ENCODE results near the gene LUC7L2. TPM values are rescaled to one million over a fixed set of nuclear protein-coding genes. Genes with fewer than 3 reads are reported as not detected.

Gene LUC7L2
- total and polyA plus RNA-seq, 10 of the 15 experiments (the other 5 are each of a cell fraction or from before 2014, with no cell fraction given): 31.7 to 98.7 (median 68.6) TPM

GRCh38 chr7:139430443-139430842 is 70.7 kb downstream of the LUC7L2 start:
- ATAC-seq (no peak), DNase-seq (ENCODE audit: low read depth, low spot score) (no peak), FAIRE-seq (no peak)
- Histone ChIP-seq H3K27me3 (replicated peaks in 1 of 2; ENCODE audit: control insufficient read depth in 2 of 2, insufficient read depth in 2 of 2, low read length in 1 of 2) (no peaks in the 10 kb centered on the region), H4K20me1 (ENCODE audit: control insufficient read depth, insufficient read depth) (no peaks in the 10 kb centered on the region), H3K4me1 (ENCODE audit: control insufficient read depth, insufficient read depth, low read length) (no peaks in the 10 kb centered on the region), H2AFZ (ENCODE audit: control insufficient read depth, low read depth, low read length) (no peak overlapping the region), H3K9ac (ENCODE audit: control insufficient read depth, insufficient read depth, low read length) (no peak overlapping the region), H3K79me2 (ENCODE audit: control insufficient read depth, insufficient read depth, low read length) (no peaks in the 10 kb centered on the region), H3K36me3 (ENCODE audit: control insufficient read depth in 2 of 2, insufficient read depth in 2 of 2, low read length in 1 of 2) (peaks cover 0 to 1% of the 10 kb centered on the region in 2 experiments; a peak in 3 of 4 replicates), H3K4me3 (no peak overlapping the region), H3K4me2 (ENCODE audit: control insufficient read depth, insufficient read depth) (no peak overlapping the region), H3K9me3 (replicated peaks; ENCODE audit: control insufficient read depth, insufficient read depth, low read length) (no peaks in the 10 kb centered on the region), H3K27ac (ENCODE audit: control insufficient read depth, insufficient read depth) (no peak overlapping the region)
- ChIA-PET CTCF (interaction anchor here (1.3 to 1.7 kb wide), 2 partner anchors 64 to 168 kb away, joined by 3 to 5 read pairs; no protein-coding TSS in a partner anchor), SMC1A (ENCODE audit: uncharacterized antibody, unreplicated experiment) (no interaction called here), RAD21 (ENCODE audit: unreplicated experiment) (no interaction called here), POLR2A (no interaction called here)
- intact Hi-C loops (cut with micrococcal nuclease; ENCODE audit: unreplicated experiment): loop anchor here (5.0 kb wide), 2 partner anchors 67 to 187 kb away; no protein-coding TSS in a partner anchor
- no TSS peak for BruUV-seq (replicated peaks)
- 87% methylated on average over 4 of the region's 4 CpGs for WGBS (ENCODE audit: insufficient coverage, insufficient replicate concordance, low lambda C conversion rate, missing lambda C conversion rate)
- in situ Hi-C loops (cut with MboI): no loop called here
- TF ChIP-seq POLR2A (IDR thresholded peaks at IDR 0.05; ENCODE audit: low read depth, low read length) (no peak), KDM1A (IDR thresholded peaks at IDR 0.05; ENCODE audit: borderline replicate concordance) (no peak), DPF2 (IDR thresholded peaks at IDR 0.05) (no peak), POU2F2 (IDR thresholded peaks at IDR 0.05; ENCODE audit: borderline replicate concordance, low read depth, low read length) (no peak), LARP7 (IDR thresholded peaks at IDR 0.05) (no peak), MTA2 (IDR thresholded peaks at IDR 0.05; ENCODE audit: low read depth) (no peak), KAT2A (conservative IDR thresholded peaks at IDR 0.05; ENCODE audit: control insufficient read depth, low read depth, low read length) (no peak)
- TF ChIP-seq, protein P1, sequence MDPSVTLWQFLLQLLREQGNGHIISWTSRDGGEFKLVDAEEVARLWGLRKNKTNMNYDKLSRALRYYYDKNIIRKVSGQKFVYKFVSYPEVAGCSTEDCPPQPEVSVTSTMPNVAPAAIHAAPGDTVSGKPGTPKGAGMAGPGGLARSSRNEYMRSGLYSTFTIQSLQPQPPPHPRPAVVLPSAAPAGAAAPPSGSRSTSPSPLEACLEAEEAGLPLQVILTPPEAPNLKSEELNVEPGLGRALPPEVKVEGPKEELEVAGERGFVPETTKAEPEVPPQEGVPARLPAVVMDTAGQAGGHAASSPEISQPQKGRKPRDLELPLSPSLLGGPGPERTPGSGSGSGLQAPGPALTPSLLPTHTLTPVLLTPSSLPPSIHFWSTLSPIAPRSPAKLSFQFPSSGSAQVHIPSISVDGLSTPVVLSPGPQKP (IDR thresholded peaks at IDR 0.05; ENCODE audit: low read depth, low read length): no peak
